Skeletal muscle cell (primary cell): Measurements from ENCODE around the gene TFF1.

ENCODE experiments used
- DNase-seq: peaks from one replicate; pipeline ENCODE4 v3.0.0-alpha.2; 2010; ENCODE audit warnings: low read depth
- H3K4me3 ChIP-seq: 2 replicates; pipeline ENCODE4 v1.5.1; 2011; ENCODE audit warnings: low read depth, mild to moderate bottlenecking, control low read depth, low read length, moderate library complexity

TFF1 gene

DNA sequence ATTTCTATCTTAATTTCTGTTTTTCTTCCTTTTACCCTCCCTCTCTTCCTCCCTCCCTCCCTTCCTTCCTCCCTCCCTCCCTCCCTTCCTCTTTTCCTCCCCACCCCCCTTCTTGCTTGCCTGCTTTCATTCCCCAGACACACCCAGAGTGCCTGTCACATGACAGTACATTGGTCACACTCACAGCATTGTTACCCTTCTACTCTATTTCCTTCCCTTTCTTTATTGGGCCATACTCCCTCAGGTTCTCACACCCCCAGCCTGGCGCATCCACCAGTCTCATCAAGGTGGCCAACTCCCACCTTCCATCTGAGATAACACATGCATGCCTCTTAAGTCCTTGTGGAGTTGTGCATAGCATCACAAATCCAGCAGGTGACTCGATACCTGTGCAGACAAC lies 18.7 kb upstream of the TFF1 start:
- H3K4me3 ChIP-seq, result no peak overlapping the region
- DNase-seq, result no peak

GRCh38 chr21:42384156-42384945 lies 18.0 kb upstream of the TFF1 start:
- no peak overlapping the region for H3K4me3 ChIP-seq
- DNase-seq, result no peak

DNA sequence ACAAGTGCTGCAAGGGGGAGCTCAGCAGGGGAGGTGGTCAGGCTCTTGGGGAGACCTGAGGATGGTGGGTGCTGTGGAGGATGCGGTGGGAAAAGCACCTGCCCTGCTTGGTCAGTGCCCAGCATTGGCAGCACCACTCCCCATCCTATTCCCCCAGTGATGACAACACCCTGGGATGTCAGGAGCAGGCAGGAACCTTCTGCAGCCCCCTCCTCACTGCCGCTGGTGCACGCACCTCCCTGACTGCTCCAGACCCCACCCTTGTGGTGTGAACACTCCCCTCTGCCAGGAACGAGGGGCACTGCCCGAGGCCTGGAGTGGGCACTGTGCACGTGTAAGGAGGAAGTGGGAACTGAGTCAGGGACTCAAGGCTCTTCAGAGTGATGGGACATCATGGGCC lies 17.0 kb upstream of the TFF1 start:
- H3K4me3 ChIP-seq, result no peak overlapping the region
- DNase-seq, result no peak

GRCh38 chr21:42382915-42383314 lies 16.6 kb upstream of the TFF1 start:
- no peak for DNase-seq
- H3K4me3 ChIP-seq, result no peak overlapping the region

DNA sequence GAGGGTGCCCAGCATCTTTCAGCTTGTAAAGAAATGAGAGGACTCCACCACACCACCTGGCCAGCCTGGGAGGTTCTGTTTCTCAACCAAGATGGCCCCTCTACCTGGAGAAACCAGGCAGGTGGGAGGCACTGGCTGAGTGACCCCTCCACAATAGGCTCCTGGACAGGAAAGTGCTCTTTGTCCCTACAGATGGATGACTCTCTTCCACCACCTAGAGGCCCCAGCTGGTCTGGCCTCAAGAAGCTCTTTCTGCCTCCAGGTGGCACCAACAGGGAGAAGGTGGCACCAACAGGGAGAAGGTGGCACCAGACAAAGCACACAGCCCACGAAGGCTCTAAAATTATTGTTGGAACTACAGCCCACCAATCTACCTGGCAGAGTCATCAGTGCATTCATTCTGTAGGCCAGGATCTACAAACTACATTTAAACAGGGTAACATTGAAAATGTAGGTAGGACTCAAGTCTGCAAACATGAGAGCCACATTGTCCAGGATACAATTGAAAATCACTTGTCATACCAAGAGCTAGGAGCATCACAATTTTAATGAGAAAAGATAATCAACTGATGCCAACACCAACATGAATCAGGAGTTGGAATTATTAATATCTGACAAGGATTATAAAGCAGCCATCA lies 15.1 kb upstream of the TFF1 start:
- DNase-seq, result no peak
- H3K4me3 ChIP-seq, result no peak overlapping the region

DNA sequence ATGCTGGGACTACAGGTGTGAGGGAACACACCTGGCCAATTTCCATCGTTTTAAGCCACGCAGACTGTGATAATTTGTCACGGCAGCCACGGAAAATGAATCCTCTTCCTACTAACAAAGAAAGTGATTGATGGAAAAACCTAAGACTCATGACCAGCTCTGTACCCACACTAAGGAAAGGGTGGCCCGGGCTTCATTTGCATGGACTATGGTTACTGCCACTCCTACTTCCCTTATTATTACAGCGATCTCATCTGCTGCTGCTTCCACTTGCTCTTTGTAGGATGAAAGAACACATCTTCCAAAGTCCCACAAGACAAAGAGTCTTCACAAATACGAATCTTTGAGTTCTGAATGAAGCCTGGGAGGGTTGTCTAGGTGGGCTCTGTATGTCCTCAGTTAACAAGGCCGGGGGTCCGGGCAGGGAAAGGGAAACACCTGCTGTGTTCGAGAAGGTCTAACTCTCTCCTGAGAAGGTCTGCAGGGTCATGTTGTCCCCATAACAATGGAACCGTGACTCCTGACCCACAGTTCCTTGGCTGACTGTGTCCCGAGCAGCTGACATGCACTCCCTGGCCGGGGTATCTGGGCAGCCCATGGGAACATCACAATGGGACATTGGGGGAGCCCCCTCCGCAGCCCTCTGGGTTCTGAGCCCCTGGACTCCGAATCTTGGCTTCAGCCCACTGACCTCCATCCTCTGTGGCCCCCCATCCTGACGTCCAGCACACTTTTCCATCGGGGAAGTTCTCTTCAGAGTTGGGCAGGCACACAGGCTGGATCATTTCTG lies 13.3 kb upstream of the TFF1 start:
- H3K4me3 ChIP-seq, result no peak overlapping the region
- no peak for DNase-seq

DNA sequence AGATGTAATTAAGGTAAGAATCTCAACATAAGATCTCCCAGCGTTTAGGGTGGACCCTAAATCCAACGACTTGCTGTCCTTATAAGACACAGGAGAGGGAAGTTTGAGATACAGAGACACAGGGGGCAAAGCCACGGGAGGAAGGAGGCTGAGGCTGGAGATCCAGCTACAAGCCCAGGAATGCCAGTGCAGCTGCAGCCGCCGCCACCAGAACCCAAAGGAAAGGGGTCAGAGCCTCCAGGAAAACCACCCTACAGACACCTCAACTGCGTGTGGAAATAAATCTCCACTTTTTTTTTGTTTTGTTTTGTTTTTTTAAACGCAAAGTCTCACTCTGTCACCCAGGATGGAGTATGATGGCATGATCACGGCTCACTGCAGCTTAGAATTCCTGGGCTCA lies 12.1 kb upstream of the TFF1 start:
- H3K4me3 ChIP-seq, result no peak overlapping the region
- no peak for DNase-seq

DNA sequence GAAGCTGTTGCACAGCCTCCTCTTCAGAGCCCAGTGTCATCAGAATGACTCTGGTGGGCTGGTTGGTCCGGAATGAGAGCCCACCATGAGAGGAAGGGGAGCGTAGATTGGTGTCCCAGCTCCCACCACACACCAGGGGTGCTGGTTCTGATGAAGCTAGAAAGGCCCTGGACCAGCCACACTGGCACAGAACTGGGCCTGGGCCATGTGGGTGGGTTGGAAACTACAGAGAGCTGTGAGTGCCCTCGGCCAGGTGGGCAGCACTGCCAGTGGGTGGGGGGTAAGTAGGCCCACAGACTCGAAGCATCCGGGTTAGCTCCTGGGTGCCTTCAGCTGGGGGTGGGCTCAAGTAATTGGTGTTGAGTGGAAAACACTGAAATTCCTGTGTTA lies 11.6 kb upstream of the TFF1 start:
- no peak overlapping the region for H3K4me3 ChIP-seq
- no peak for DNase-seq

DNA sequence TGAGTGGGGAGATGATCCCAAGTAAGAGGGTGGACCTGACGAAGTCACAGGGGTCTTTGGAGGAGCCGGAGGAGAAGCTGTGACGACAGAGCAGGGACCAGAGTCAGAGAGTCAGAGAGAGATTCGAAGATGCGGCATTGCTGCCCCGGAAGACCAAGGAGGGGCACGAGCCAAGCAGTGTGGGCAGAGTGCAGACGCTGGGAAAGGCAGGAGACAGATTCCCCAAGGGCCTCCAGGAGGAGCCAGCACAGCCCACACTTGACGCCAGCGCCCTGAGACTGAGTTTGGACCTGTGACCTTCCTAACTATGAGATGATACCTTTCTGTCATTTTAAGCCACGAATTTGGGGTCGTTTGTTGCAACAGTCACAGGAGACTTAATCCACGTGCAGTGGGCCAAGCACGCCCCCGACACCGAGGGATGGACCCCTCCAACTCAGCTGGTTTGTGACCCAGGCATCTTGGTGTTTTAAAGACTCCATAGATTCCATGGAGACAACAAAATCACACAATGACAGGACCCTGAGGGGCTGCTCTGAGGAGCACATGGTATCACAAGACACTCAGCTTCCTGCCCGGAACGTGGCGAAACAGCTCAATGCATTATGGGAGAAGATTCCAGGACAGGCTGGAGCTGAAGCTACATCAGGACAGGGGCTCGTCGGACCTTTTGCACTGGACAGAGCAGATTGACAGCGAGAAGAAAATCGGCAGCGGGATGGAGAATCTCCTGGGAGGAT lies 11.0 kb upstream of the TFF1 start:
- no peak overlapping the region for H3K4me3 ChIP-seq
- no peak for DNase-seq

DNA sequence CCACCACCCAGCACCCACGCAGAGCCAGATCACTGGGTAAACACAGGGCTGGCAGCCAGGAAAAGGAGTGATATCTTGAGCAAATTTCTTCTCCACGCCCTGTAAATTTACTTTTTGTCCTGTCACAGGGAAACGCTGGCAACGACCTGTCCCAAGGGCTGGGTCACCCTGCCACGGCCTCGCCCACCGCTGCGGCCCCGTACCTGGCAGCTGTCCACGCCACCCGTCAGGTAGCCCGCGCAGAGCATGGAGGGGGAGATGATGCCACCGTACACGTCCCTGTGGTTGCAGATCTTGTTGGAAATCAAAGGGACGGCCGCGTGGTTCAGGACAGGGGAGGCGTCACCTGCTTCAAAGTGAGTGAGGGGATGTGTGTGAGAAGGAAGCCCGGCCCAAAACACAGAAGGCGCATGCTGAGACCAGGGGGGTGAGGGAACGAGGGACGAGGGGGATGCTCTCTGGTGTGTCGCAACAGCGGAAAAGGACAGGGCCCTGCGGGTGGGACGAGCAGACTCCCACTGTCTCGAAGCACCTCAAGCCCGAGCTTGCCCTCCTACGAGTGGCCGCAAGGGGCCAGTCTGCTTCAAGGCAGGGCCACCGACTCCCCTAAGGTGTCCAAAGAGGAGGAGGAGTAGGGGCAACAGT lies 10.1 kb upstream of the TFF1 start:
- no peak for DNase-seq
- no peak overlapping the region for H3K4me3 ChIP-seq

DNA sequence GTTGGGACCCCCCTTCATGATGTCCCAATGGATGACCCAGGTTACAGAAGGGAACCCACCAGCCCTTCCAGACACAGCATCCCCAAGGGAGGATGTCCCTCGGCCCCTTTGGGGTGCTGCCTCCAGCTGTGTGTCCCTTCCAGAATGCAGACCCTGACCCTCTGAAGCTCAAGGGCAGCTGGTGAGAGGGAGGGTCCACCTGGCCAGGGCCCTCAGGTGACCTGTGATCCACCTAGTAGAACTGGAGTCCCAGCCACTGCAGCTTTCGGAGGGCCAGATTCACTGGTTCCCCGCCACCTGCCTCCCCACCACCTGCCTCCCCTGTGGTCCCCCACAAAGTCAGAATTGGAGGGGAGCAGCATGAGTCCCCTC lies 9.6 kb upstream of the TFF1 start:
- DNase-seq, result no peak
- no peak overlapping the region for H3K4me3 ChIP-seq

DNA sequence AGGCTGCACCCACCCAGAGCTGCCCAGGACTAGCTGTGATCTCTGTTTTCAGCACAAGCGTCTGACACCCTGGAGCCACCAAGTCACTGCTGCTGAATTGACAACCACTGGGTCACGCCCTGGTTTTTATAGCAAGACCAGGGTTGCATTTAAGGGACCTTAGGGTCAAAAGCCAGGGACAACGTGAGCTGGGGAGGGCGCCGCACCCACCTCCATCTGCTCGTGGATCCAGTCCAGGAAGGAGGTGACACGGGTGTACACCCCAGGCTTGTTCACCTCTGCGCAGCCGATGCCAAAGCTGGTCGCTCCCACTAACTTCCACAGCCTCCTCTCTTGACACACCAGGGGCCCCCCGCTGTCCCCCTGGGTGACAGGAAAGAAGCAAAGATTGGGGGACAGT lies 9.2 kb upstream of the TFF1 start:
- H3K4me3 ChIP-seq, result no peak overlapping the region
- DNase-seq, result no peak

- DNase-seq, result no peak
Observed at GRCh38 chr21:42374864-42375499, 8.6 kb upstream of the TFF1 start.

GRCh38 chr21:42374457-42374856 lies 8.1 kb upstream of the TFF1 start:
- H3K4me3 ChIP-seq, result no peak overlapping the region
- no peak for DNase-seq

More at GRCh38 chr21:42374864-42375499, 8.6 kb upstream of the TFF1 start:
- H3K4me3 ChIP-seq, result no peak overlapping the region

GRCh38 chr21:42373908-42374455 lies 7.6 kb upstream of the TFF1 start:
- no peak for DNase-seq
- no peak overlapping the region for H3K4me3 ChIP-seq

DNA sequence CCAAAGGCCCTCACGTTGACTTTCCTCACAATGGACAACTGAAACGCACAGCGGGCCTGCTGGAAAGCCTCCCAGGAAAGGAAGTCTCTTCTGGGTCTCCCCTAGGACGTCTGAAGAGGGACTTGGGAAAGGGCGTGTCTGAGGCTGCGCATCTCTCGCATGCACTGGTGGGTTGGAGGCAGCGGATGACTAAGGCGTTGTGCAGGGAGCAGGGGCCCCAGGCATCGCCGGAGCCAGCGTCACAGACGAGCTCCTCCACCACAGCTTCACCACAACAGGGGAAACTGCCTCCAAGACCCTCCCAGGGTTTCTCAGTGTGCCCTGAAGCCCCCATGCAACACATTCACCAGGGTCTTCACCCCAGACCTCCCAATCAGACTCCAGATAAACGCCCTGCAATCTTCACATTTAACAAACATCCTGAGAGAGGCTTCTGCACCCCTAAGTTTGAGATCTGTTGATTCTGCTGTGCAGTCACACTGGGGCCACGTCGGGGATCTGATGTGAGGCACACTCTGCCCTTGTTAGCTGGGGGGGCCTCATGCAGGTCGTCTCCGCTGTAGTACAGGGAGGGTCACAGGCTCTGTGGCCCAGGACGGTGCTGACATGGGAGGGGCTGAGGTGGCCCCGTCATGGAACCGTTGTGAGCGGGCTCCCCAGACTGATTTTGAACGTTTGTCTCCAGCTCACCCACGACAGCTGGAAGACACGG lies 7.0 kb upstream of the TFF1 start:
- no peak overlapping the region for H3K4me3 ChIP-seq
- DNase-seq, result no peak

- DNase-seq, result no peak
Observed at GRCh38 chr21:42370894-42371654, 4.7 kb upstream of the TFF1 start.

More at GRCh38 chr21:42370894-42371654, 4.7 kb upstream of the TFF1 start:
- H3K4me3 ChIP-seq, result no peak overlapping the region
